Muscle layer of colon (tissue), 2 donors: Measurements from ENCODE around the gene DPEP1.
A peak's percentile ranks its signal among the peaks of the same experiment; 100 is the strongest.
"Not testable (repeated sequence)": the region's sequence is repeated elsewhere in the genome, so short reads cannot be mapped to it uniquely, and the experiment has no call there.

Experiments used
- H3K27ac ChIP-seq: one replicate; pipeline ENCODE4 v1.7.0; 2013; ENCODE audit warnings: low read depth, mild to moderate bottlenecking, low read length, moderate library complexity
- H3K27me3 ChIP-seq, 2 donors: one replicate each; pipeline ENCODE4 v1.7.0; 2013; ENCODE audit warnings: low read length in 2 of 2, mild to moderate bottlenecking in 2 of 2; ENCODE audit not compliant: insufficient read depth in 2 of 2, control insufficient read depth in 1 of 2
- H3K36me3 ChIP-seq: one replicate; pipeline ENCODE4 v1.7.0; 2013; ENCODE audit warnings: mild to moderate bottlenecking, low read length; ENCODE audit not compliant: insufficient read depth
- H3K4me1 ChIP-seq: one replicate; pipeline ENCODE4 v1.7.0; 2013; ENCODE audit warnings: mild to moderate bottlenecking, low read length; ENCODE audit not compliant: insufficient read depth
- H3K4me3 ChIP-seq, 2 donors: one replicate each; pipeline ENCODE4 v1.7.0; 2013; ENCODE audit warnings: low read length in 2 of 2, low read depth in 1 of 2, mild to moderate bottlenecking in 1 of 2, moderate library complexity in 1 of 2
- H3K9ac ChIP-seq: one replicate; pipeline ENCODE4 v1.7.0; 2013; ENCODE audit warnings: low read length
- H3K9me3 ChIP-seq: one replicate; pipeline ENCODE4 v1.7.0; 2013; ENCODE audit warnings: mild to moderate bottlenecking, low read length
- donor health status: abdominal sarcoma.
- donor health status: Adenocarcinoma of cecum.

The DPEP1 gene

DNA sequence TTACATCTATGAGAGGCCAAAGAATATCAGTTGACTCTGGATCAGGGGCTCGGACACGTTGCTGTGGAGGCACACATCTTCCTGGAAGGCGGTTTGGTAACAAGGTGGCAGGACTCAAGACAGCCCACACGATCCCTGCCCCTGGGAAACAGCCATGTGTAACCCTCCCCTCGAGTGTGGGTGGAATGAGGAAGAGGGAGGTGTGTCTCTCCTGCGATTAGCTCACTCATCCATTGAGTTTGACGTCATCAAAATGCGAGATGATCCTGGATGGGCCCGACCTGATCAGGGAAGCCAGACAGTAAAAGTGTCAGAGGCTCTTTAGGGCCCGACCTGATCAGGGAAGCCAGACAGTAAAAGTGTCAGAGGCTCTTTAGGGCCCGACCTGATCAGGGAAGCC, 50.8 kb downstream of the DPEP1 start:
- not testable (repeated sequence) for H3K4me3 ChIP-seq, H3K4me1 ChIP-seq, H3K27ac ChIP-seq, H3K36me3 ChIP-seq, H3K27me3 ChIP-seq, H3K9ac ChIP-seq, H3K9me3 ChIP-seq

DNA sequence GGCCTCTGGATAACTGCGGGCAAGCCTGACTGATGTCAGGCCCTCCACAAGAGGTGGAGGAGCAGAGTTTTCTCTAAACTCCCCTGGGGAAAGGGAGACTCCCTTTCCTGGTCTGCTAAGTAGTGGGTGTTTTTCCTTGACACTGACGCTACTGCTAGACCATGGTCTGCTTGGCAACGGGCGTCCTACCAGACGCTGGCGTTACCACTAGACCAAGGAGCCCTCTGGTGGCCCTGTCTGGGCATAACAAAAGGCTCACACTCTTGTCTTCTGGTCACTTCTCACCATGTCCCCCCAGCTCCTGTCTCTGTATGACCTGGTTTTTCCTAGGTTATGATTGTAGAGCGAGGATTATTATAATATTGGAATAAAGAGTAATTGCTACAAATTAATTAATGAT, 53.6 kb downstream of the DPEP1 start:
- not testable (repeated sequence) for H3K9ac ChIP-seq, H3K27ac ChIP-seq, H3K4me1 ChIP-seq, H3K9me3 ChIP-seq, H3K36me3 ChIP-seq, H3K27me3 ChIP-seq, H3K4me3 ChIP-seq

DNA sequence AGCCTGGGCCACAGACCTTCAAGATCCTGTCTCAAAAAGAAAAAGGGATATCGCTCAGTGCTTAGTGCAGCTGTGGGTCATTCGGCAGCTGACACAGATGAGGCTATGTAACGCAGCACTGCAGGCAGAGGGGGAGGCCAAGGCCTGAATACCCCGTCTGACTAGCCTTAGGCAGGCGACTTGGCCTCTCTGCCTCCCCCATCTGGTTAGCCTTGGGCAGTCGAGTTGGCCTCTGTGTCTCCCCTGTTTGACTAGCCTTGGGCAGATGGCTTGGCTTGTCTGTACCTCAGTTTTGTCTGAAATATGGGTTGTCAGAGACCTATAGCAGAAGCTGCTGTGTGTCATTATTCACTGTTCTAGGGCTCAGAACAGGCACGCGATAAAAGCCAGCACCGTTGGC, 54.2 kb downstream of the DPEP1 start:
- Histone ChIP-seq H3K27me3 (no peaks in the 10 kb centered on the region), H3K4me1 (no peaks in the 10 kb centered on the region), H3K4me3 (no peak overlapping the region), H3K36me3 (no peaks in the 10 kb centered on the region), H3K9me3 (no peaks in the 10 kb centered on the region), H3K27ac (no peak overlapping the region), H3K9ac (no peak overlapping the region)

DNA sequence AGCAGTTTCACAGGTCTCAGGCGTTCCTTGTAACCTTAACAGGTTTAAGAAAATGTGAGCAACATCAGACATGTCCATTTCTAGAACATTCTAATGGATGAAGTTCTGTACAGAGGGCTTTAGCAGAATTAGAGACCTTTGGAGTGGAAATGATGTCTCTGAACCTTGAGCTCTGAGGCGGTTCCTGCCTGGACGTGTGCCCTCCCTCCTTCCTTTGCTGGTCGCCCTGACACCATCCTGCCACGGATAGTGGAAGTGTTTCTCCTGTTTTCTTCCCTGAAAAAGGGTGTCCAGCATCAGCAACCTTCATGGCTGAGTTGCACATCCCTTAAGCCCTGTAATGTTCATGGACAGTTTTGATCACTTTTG, 55.3 kb downstream of the DPEP1 start:
- Histone ChIP-seq H3K27ac (no peak overlapping the region), H3K4me3 (no peak overlapping the region), H3K9me3 (no peaks in the 10 kb centered on the region), H3K9ac (no peak overlapping the region), H3K4me1 (no peaks in the 10 kb centered on the region), H3K27me3 (no peaks in the 10 kb centered on the region), H3K36me3 (no peaks in the 10 kb centered on the region)

DNA sequence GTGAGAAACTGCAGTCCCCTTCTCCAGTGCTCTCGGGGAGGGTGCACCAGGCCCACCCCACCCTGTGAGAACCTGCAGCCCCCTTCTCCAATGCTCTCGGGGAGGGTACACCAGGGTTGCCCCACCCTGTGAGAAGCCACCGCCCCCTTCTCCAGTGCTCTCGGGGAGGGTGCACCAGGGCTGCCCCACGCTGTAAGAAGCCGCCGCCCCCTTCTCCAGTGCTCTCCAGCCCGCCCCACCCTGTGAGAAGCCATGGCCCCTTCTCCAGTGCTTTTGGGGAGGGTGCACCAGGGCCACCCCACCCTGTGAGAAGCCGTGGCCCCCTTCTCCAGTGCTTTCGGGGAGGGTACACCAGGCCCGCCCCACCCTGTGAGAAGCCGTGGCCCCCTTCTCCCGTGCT, 56.3 kb downstream of the DPEP1 start:
- H3K4me1 ChIP-seq, result no peaks in the 10 kb centered on the region
- no peaks in the 10 kb centered on the region for H3K9me3 ChIP-seq
- no peak overlapping the region for H3K27ac ChIP-seq
- no peaks in the 10 kb centered on the region for H3K36me3 ChIP-seq
- H3K9ac ChIP-seq, result no peak overlapping the region
- H3K4me3 ChIP-seq, result no peak overlapping the region
- no peaks in the 10 kb centered on the region for H3K27me3 ChIP-seq

DNA sequence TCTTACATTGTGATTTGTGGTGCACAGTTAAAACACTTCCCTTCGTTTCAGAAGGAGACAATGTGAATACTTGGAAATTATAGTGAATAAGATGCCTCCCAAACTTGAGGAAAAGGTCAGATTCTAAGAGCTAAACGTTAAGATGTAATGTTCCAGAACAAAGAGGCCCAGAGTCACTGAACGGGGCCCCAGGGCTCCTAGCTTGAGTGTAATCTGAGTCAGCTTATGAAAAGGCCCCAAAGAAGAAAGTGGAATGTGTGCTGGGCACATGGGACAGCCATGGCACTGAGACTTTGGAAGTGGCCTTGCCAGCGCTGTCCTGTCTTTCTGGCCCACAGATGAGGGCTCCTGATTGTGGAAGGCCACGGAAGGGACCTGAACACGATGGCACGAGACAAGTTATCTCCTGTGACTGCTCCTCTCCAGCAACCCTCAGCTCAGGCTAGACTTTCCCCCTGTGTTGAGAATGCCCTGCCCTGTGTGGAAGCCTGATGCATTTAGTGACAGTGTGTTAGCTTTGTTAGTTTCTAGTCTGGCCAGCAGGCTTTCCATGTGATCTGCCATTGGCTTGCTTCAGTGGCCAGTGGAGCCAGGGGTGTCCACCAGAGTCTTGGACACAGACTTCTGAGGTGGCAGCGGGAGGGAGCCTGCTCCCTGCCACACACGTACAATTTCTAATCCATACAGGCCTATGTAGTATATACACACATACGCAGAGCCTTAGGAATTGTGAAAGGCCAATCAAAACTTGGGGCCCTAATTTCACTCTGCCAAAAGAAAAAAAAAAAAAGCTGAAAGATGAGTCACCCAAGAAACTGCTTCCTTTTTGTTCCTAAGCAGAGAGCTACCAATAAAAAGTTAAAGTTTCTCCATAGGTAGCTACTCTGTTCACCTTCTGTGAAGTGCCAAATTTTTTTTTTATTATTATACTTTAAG, 57.3 kb downstream of the DPEP1 start:
- Histone ChIP-seq H3K4me3 (no peak overlapping the region), H3K27me3 (no peaks in the 10 kb centered on the region), H3K36me3 (no peaks in the 10 kb centered on the region), H3K9ac (no peak overlapping the region), H3K27ac (no peak overlapping the region), H3K9me3 (no peaks in the 10 kb centered on the region), H3K4me1 (no peaks in the 10 kb centered on the region)

DNA sequence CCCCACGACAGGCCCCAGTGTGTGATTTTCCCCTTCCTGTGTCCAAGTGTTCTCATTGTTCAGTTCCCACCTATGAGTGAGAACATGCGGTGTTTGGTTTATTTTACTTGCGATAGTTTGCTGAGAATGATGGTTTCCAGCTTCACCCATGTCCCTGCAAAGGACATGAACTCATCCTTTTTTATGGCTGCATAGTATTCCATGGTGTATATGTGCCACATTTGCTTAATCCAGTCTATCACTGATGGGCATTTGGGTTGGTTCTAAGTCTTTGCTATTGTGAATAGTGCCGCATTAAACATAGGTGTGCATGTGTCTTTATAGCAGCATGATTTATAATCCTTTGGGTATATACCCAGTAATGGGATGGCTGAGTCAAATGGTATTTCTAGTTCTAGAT, 58.1 kb downstream of the DPEP1 start:
- not testable (repeated sequence) for H3K36me3 ChIP-seq, H3K4me1 ChIP-seq, H3K27ac ChIP-seq, H3K9ac ChIP-seq, H3K4me3 ChIP-seq, H3K27me3 ChIP-seq, H3K9me3 ChIP-seq

DNA sequence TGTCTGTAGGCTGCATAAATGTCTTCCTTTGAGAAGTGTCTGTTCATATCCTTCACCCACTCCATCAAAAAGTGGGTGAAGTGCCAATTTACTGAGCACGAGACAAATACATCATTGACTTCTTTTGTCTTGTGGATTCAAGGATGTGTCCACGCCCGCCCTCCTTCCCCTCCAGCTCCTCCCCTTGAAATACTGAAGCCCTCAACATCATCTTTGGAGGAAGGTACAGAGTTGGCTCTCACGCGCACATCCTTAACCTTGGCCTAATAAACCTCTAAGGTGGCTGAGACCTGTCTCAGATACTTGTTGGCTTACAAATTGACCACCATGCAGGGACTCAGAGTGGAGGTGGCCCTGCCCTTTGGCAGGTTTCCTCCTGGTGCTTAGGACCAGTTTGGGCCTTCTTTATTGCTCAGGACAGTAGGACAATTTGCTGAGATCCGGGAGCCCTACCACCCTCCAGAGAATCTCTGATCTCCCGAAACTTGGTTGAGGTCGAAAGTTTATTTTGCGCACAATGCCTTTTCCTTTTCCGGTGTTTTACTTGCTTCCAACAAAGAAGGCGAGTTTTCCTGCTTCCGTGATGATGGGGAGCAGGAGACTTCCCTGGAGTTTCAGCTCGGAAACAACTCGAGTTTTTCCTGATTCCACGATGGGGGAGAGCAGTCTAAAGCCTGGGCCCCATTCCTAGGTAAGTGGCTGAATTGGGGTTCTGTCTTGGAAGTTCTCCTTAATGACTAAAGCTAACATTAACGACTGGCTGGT, 58.9 kb downstream of the DPEP1 start:
- H3K27me3 ChIP-seq, result no peaks in the 10 kb centered on the region
- no peaks in the 10 kb centered on the region for H3K4me1 ChIP-seq
- H3K9me3 ChIP-seq, result no peaks in the 10 kb centered on the region
- H3K4me3 ChIP-seq, result no peak overlapping the region
- H3K36me3 ChIP-seq, result no peaks in the 10 kb centered on the region
- H3K9ac ChIP-seq, result no peak overlapping the region
- H3K27ac ChIP-seq, result no peak overlapping the region

DNA sequence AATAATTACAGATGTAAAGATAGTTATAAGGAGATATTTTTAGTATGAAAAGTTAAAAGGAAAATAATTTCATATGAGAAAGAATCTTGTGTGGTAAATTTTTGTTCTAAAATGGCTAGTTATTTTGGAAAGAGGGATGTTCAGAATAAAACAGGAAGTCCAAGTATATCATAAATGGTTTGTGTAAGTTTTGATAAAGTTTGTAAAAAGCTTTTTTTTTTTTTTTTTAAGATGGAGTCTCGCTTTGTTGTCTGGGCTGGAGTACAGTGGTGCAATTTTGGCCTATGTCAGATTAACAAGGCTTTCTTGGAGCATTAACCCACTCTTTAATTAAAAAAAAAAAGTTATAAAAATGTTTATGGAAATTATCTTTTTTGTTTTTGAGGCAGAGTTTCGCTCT, 64.8 kb downstream of the DPEP1 start:
- H3K9ac ChIP-seq, result no peak overlapping the region
- H3K27me3 ChIP-seq, result no peaks in the 10 kb centered on the region
- H3K9me3 ChIP-seq, result no peaks in the 10 kb centered on the region
- H3K4me3 ChIP-seq, result no peak overlapping the region
- no peaks in the 10 kb centered on the region for H3K4me1 ChIP-seq
- no peak overlapping the region for H3K27ac ChIP-seq
- no peaks in the 10 kb centered on the region for H3K36me3 ChIP-seq

DNA sequence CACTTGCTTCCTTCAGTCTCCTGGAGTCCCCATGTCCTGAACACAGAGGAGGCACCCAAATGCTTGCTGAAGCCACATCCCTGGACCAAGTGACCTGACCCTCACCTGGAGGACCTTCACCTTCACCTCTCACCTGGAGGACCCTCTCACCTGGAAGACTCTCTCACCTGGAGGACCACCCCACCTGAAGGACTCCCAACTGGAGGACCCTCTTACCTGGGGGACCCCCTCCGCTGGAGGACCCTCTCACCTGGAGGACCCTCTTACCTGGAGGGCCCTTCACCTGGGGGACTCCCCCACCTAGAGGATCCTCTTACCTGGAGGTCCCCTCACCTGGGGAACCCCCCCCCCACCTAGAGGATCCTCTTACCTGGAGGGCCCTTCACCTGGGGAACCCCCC, 72.5 kb downstream of the DPEP1 start:
- Histone ChIP-seq H3K9ac (no peak overlapping the region), H3K4me3 (no peak overlapping the region), H3K36me3 (peaks cover 12% of the 10 kb centered on the region), H3K27me3 (no peaks in the 10 kb centered on the region), H3K27ac (no peak overlapping the region), H3K9me3 (no peaks in the 10 kb centered on the region), H3K4me1 (peaks cover 7% of the 10 kb centered on the region)

DNA sequence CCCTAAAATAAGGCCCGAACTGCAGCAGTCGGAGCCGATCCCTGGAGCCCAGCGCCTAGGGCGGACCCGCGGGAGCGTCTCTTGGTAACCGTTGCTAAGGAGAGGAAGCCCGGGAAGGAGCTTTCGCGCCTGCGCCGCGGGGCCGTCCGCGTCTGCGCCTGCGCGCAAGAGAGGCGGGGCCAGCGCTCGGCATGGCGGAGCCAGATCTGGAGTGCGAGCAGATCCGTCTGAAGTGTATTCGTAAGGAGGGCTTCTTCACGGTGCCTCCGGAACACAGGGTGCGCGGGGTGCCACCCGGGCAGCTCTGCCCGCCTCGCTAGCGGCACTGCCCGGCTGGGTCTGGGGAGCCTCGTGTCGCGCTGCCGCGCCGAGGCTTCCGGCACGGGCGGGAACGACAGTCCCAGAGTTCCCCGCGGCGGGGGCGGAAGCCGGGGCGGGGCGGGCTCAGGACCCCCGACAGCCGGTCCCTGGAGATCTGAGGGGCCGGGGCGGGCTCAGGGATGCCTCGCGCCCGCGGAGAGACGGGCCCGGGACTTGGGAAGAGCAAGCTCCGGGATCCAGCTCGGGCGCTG, 73.2 kb downstream of the DPEP1 start, which contains the start of gene CDK10:
Gene CDK10, plus strand, starts transcription at position 170 of the 572 bp plus-strand sequence. Its CDS starts 22 bp downstream, at position 192.
- Histone ChIP-seq H3K27me3 (no peaks in the 10 kb centered on the region), H3K36me3 (peaks cover 17% of the 10 kb centered on the region), H3K9me3 (no peaks in the 10 kb centered on the region), H3K27ac (peak within 1 kb of the TSS; percentile 87), H3K4me1 (peaks cover 7% of the 10 kb centered on the region), H3K4me3 (peak within 1 kb of the TSS; percentile 76 to 78), H3K9ac (peak within 1 kb of the TSS; percentile 19)
